ENCODE results near the gene DNAH17. TPM values are rescaled to one million over a fixed set of nuclear protein-coding genes. Genes with fewer than 3 reads are reported as not detected.

Gene DNAH17
- total and polyA plus RNA-seq, 2 experiments from 2014 or later: 0.64 TPM; not detected in 1

- Histone ChIP-seq H3K9me3 (ENCODE audit: low read depth) (no peaks in the 10 kb centered on the region), H4K20me1 (ENCODE audit: insufficient read depth) (no peaks in the 10 kb centered on the region), H3K9ac (no peak overlapping the region), H3K4me3 (no peak overlapping the region), H3F3A (ENCODE audit: insufficient read depth) (no peaks in the 10 kb centered on the region), H3K27ac (no peak overlapping the region), H2AFZ (no peak overlapping the region), H3K79me2 (ENCODE audit: insufficient read depth) (no peaks in the 10 kb centered on the region), H3K4me2 (ENCODE audit: unreplicated experiment) (no peak overlapping the region), H3K4me1 (ENCODE audit: insufficient read depth) (0 out of 2 replicates have a peak, but pooled peaks cover 4% of the 10 kb centered on the region), H3K36me3 (ENCODE audit: low read depth) (no peaks in the 10 kb centered on the region), H3K9me2 (ENCODE audit: insufficient read depth) (no peaks in the 10 kb centered on the region), H3K27me3 (replicated peaks; ENCODE audit: insufficient read depth) (no peaks in the 10 kb centered on the region)
- TF ChIP-seq EZH2phosphoT487 (IDR thresholded peaks at IDR 0.05; ENCODE audit: insufficient read depth, low read depth): no peak
- no peak for TF ChIP-seq EZH2 (IDR thresholded peaks at IDR 0.05; ENCODE audit: insufficient read depth, poor library complexity, severe bottlenecking)
- DNase-seq: no peak
- WGBS, 2 experiments (ENCODE audit: low coverage in 1 of 2, low lambda C conversion rate in 2 of 2, missing lambda C conversion rate in 2 of 2): 61 to 64% methylated on average over 8 of the region's 8 CpGs
- in situ Hi-C loops (cut with MboI): no loop called here
These were observed 40.4 kb upstream of the DNAH17 start for GRCh38 chr17:78617511-78618061.

DNA sequence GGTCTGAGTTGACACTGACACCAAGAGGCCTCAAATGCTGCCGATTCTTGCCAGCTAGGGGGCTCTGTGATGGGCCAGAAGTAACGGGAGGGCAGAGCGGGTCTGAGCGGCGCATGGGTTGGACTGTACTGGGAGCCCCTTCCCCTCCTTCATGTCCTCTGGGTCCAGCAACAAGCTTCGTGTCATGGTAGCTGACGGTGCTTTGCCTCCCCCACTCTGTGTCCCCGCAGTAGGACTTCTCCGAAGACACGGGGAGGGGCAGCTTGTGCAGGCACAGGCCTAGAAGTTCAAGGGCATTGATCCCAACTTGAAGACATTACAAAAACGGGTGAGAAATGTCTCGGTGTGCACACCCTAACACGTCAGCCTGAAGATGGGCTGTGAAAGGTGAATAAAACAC, 39.8 kb upstream of the DNAH17 start:
- H3K27me3 ChIP-seq (replicated peaks; ENCODE audit: insufficient read depth): no peaks in the 10 kb centered on the region
- no peaks in the 10 kb centered on the region for H3F3A ChIP-seq (ENCODE audit: insufficient read depth)
- no peak overlapping the region for H2AFZ ChIP-seq
- H3K4me1 ChIP-seq (ENCODE audit: insufficient read depth): 0 out of 2 replicates have a peak, but pooled peaks cover 4% of the 10 kb centered on the region
- H3K79me2 ChIP-seq (ENCODE audit: insufficient read depth): no peaks in the 10 kb centered on the region
- DNase-seq: no peak
- no peaks in the 10 kb centered on the region for H4K20me1 ChIP-seq (ENCODE audit: insufficient read depth)
- H3K27ac ChIP-seq: no peak overlapping the region
- no peak overlapping the region for H3K4me3 ChIP-seq
- H3K4me2 ChIP-seq (ENCODE audit: unreplicated experiment): no peak overlapping the region
- H3K9me2 ChIP-seq (ENCODE audit: insufficient read depth): no peaks in the 10 kb centered on the region
- no peak for TF ChIP-seq EZH2 (IDR thresholded peaks at IDR 0.05; ENCODE audit: insufficient read depth, poor library complexity, severe bottlenecking)
- no peak for TF ChIP-seq EZH2phosphoT487 (IDR thresholded peaks at IDR 0.05; ENCODE audit: insufficient read depth, low read depth)
- in situ Hi-C loops (cut with MboI): no loop called here
- WGBS, 2 experiments (ENCODE audit: low coverage in 1 of 2, low lambda C conversion rate in 2 of 2, missing lambda C conversion rate in 2 of 2): 46 to 57% methylated on average over 12 to 13 of the region's 13 CpGs
- no peaks in the 10 kb centered on the region for H3K9me3 ChIP-seq (ENCODE audit: low read depth)
- H3K9ac ChIP-seq: no peak overlapping the region
- H3K36me3 ChIP-seq (ENCODE audit: low read depth): no peaks in the 10 kb centered on the region

GRCh38 chr17:78615631-78616030, 38.4 kb upstream of the DNAH17 start:
- Histone ChIP-seq H3K4me2 (ENCODE audit: unreplicated experiment) (no peak overlapping the region), H3K4me1 (ENCODE audit: insufficient read depth) (0 out of 2 replicates have a peak, but pooled peaks cover 4% of the 10 kb centered on the region), H3K27me3 (replicated peaks; ENCODE audit: insufficient read depth) (no peaks in the 10 kb centered on the region), H3K79me2 (ENCODE audit: insufficient read depth) (no peaks in the 10 kb centered on the region), H3K9me2 (ENCODE audit: insufficient read depth) (no peaks in the 10 kb centered on the region), H3K27ac (no peak overlapping the region), H3K9me3 (ENCODE audit: low read depth) (no peaks in the 10 kb centered on the region), H4K20me1 (ENCODE audit: insufficient read depth) (no peaks in the 10 kb centered on the region), H3K36me3 (ENCODE audit: low read depth) (no peaks in the 10 kb centered on the region), H3K9ac (no peak overlapping the region), H2AFZ (no peak overlapping the region), H3F3A (ENCODE audit: insufficient read depth) (no peaks in the 10 kb centered on the region), H3K4me3 (no peak overlapping the region)
- no peak for DNase-seq
- in situ Hi-C loops (cut with MboI): no loop called here
- WGBS, 2 experiments (ENCODE audit: low coverage in 1 of 2, low lambda C conversion rate in 2 of 2, missing lambda C conversion rate in 2 of 2): 87 to 91% methylated on average over 13 of the region's 13 CpGs
- TF ChIP-seq EZH2phosphoT487 (IDR thresholded peaks at IDR 0.05; ENCODE audit: insufficient read depth, low read depth) (no peak), EZH2 (IDR thresholded peaks at IDR 0.05; ENCODE audit: insufficient read depth, poor library complexity, severe bottlenecking) (no peak)

DNA sequence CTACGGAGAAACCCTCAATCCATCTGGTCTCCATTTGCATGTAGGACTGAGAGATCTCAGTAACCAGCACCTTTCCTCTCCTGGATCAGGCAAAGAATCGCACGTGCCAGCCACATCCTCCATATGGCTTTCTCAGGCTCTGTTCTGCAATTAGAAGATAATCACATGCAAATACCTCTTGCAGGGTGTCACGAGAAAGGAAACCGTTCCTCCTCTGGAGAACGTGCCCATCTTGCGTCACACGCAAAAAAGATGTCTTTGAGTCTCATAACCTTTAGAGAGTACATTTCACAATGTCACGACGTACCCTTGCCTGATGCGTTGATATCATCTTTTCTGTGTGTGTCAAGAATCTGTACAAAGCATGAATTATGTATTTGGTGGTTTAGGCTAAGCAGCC, 36.2 kb upstream of the DNAH17 start:
- Histone ChIP-seq H3K4me3 (no peak overlapping the region), H3K9me2 (ENCODE audit: insufficient read depth) (no peaks in the 10 kb centered on the region), H3K27ac (no peak overlapping the region), H3F3A (ENCODE audit: insufficient read depth) (no peaks in the 10 kb centered on the region), H4K20me1 (ENCODE audit: insufficient read depth) (no peaks in the 10 kb centered on the region), H3K9ac (no peak overlapping the region), H3K9me3 (ENCODE audit: low read depth) (no peaks in the 10 kb centered on the region), H2AFZ (no peak overlapping the region), H3K27me3 (replicated peaks; ENCODE audit: insufficient read depth) (no peaks in the 10 kb centered on the region), H3K79me2 (ENCODE audit: insufficient read depth) (no peaks in the 10 kb centered on the region), H3K4me2 (ENCODE audit: unreplicated experiment) (no peak overlapping the region), H3K4me1 (ENCODE audit: insufficient read depth) (0 out of 2 replicates have a peak, but pooled peaks cover 4% of the 10 kb centered on the region), H3K36me3 (ENCODE audit: low read depth) (no peaks in the 10 kb centered on the region)
- WGBS, 2 experiments (ENCODE audit: low coverage in 1 of 2, low lambda C conversion rate in 2 of 2, missing lambda C conversion rate in 2 of 2): 83 to 84% methylated on average over 11 of the region's 11 CpGs
- DNase-seq: no peak
- in situ Hi-C loops (cut with MboI): no loop called here
- TF ChIP-seq EZH2phosphoT487 (IDR thresholded peaks at IDR 0.05; ENCODE audit: insufficient read depth, low read depth): no peak
- no peak for TF ChIP-seq EZH2 (IDR thresholded peaks at IDR 0.05; ENCODE audit: insufficient read depth, poor library complexity, severe bottlenecking)
